GM12878 (cell line): ENCODE results near the gene APBB3. TPM values are rescaled to one million over a fixed set of nuclear protein-coding genes. Genes with fewer than 3 reads are reported as not detected.

ENCODE experiments used
- ATAC-seq: fragments of 200-7000 bp; cut with Tn5 transposase; 3 replicates; pipeline ENCODE4 v1.9.1; 2020; ENCODE audit warnings: mild to moderate bottlenecking, moderate library complexity
- BruUV-seq: library from RNA; stranded (reverse); fragments of 400-500 nt; replicated peaks from 2 replicates; lab custom pipeline; 2021; lab: Mats Ljungman, UMichigan
- CTCF ChIA-PET: fragments of 300-600 bp; sonication (Branson Sonifier 250); formaldehyde crosslinking; extraction: SDS; loops from one replicate; lab custom pipeline; 2021; ENCODE audit warnings: inconsistent platforms; lab: Yijun Ruan, JAX
- POLR2A ChIA-PET: fragments of 350-600 bp; formaldehyde crosslinking; extraction: SDS; loops from one replicate; lab custom pipeline; 2021; ENCODE audit warnings: inconsistent platforms; lab: Charles Lee
- RAD21 ChIA-PET: fragments of 300-600 bp; sonication (Branson Sonifier 250); formaldehyde crosslinking; loops from one replicate; lab custom pipeline; 2023; ENCODE audit warnings: antibody characterized with exemption; ENCODE audit not compliant: unreplicated experiment; lab: Charles Lee
- SMC1A ChIA-PET: fragments of 300-600 bp; sonication (Branson Sonifier 250); formaldehyde crosslinking; loops from one replicate; lab custom pipeline; 2023; ENCODE audit not compliant: unreplicated experiment, uncharacterized antibody; lab: Charles Lee
- DNase-seq: peaks from one replicate; pipeline ENCODE4 v3.0.0-alpha.2; 2011; ENCODE audit warnings: low read depth, low spot score
- FAIRE-seq: peaks from 3 replicates; lab custom pipeline; 2011; peaks lifted over from hg19 to GRCh38; lab: Jason Lieb, UNC
- H2AFZ ChIP-seq: 2 replicates; pipeline ENCODE4 v1.6.0; 2011; ENCODE audit warnings: low read depth, low read length, control low read depth; ENCODE audit not compliant: control insufficient read depth
- H3K27ac ChIP-seq: 2 replicates; pipeline ENCODE4 v1.5.1; 2011; ENCODE audit warnings: control low read depth; ENCODE audit not compliant: control insufficient read depth, insufficient read depth
- H3K27me3 ChIP-seq, 2 experiments: replicated peaks in 1 of 2; 2 replicates each; pipeline versions ENCODE4 v1.6.0 to v1.6.1; 2011; ENCODE audit warnings: low read length in 1 of 2; ENCODE audit not compliant: control insufficient read depth in 2 of 2, insufficient read depth in 2 of 2
- H3K36me3 ChIP-seq, 2 experiments: 2 replicates each; pipeline ENCODE4 v1.5.1; 2011; ENCODE audit warnings: low read length in 1 of 2; ENCODE audit not compliant: control insufficient read depth in 2 of 2, insufficient read depth in 2 of 2
- H3K4me1 ChIP-seq: 2 replicates; pipeline ENCODE4 v1.6.1; 2011; ENCODE audit warnings: mild to moderate bottlenecking, low read length, moderate library complexity, mixed read lengths; ENCODE audit not compliant: control insufficient read depth, insufficient read depth
- H3K4me2 ChIP-seq: 2 replicates; pipeline ENCODE4 v1.6.0; 2011; ENCODE audit warnings: control low read depth; ENCODE audit not compliant: control insufficient read depth, insufficient read depth
- H3K4me3 ChIP-seq: fragments of 200-600 bp; sonication (generic); 2 replicates; pipeline ENCODE4 v1.5.1; 2016
- H3K79me2 ChIP-seq: 2 replicates; pipeline ENCODE4 v1.6.0; 2011; ENCODE audit warnings: low read length; ENCODE audit not compliant: control insufficient read depth, insufficient read depth
- H3K9ac ChIP-seq: 2 replicates; pipeline ENCODE4 v1.8.0; 2011; ENCODE audit warnings: low read length, control low read depth, mixed read lengths; ENCODE audit not compliant: control insufficient read depth, insufficient read depth
- H3K9me3 ChIP-seq: replicated peaks from 3 replicates; pipeline ENCODE4 v1.5.1; 2011; ENCODE audit warnings: mild to moderate bottlenecking, low read length; ENCODE audit not compliant: control insufficient read depth, insufficient read depth
- H4K20me1 ChIP-seq: 2 replicates; pipeline ENCODE4 v1.6.0; 2011; ENCODE audit not compliant: control insufficient read depth, insufficient read depth
- CBX3 ChIP-seq: fragments of 200-600 bp; sonication (generic); IDR thresholded peaks from 2 replicates; pipeline ENCODE4 v1.6.1; 2016; ENCODE audit warnings: low read depth, borderline replicate concordance
- CEBPB ChIP-seq, 2 experiments: fragments of 150-350 bp in 1 of 2; IDR thresholded peaks; 2 replicates each; pipeline ENCODE4 v1.6.1; 2012 to 2014; ENCODE audit warnings: low read depth in 2 of 2, low read length in 2 of 2, borderline replicate concordance in 1 of 2, inconsistent platforms in 1 of 2
- FOXK2 ChIP-seq: fragments of 450-650 bp; IDR thresholded peaks from 2 replicates; pipeline ENCODE4 v1.6.1; 2017; ENCODE audit warnings: mild to moderate bottlenecking, moderate library complexity
- FOXM1 ChIP-seq: IDR thresholded peaks from 2 replicates; pipeline ENCODE4 v1.6.1; 2012; ENCODE audit warnings: low read depth, mild to moderate bottlenecking, inconsistent platforms, low read length, moderate library complexity
- HDAC2 ChIP-seq: fragments of 200-600 bp; sonication (generic); IDR thresholded peaks from 2 replicates; pipeline ENCODE4 v1.6.1; 2017
- HDAC6 ChIP-seq: fragments of 200-600 bp; sonication (generic); IDR thresholded peaks from one replicate; pipeline ENCODE4 v1.8.0; 2017; ENCODE audit warnings: antibody characterized with exemption; ENCODE audit not compliant: unreplicated experiment
- KAT2A ChIP-seq: conservative IDR thresholded peaks from 2 replicates; pipeline ENCODE4 v1.6.1; 2011; ENCODE audit warnings: low read depth, low read length; ENCODE audit not compliant: control insufficient read depth
- MEF2B ChIP-seq: fragments of 450-650 bp; IDR thresholded peaks from 2 replicates; pipeline ENCODE4 v1.6.1; 2018; ENCODE audit warnings: mild to moderate bottlenecking, moderate library complexity; ENCODE audit not compliant: partially characterized antibody, poor library complexity, severe bottlenecking
- MXI1 ChIP-seq: fragments of 150-350 bp; IDR thresholded peaks from 2 replicates; pipeline ENCODE4 v1.6.1; 2011; ENCODE audit warnings: low read depth, mild to moderate bottlenecking, inconsistent platforms, low read length, improper control_type of control experiment
- NFYA ChIP-seq: IDR thresholded peaks from 2 replicates; pipeline ENCODE4 v1.6.1; 2011; ENCODE audit warnings: low read depth, mild to moderate bottlenecking, low read length, improper control_type of control experiment, borderline replicate concordance
- PML ChIP-seq: IDR thresholded peaks from 2 replicates; pipeline ENCODE4 v1.6.1; 2012; ENCODE audit warnings: low read length, inconsistent platforms
- SRF ChIP-seq, 2 experiments: IDR thresholded peaks; 2 replicates each; pipeline ENCODE4 v1.6.1; 2011; ENCODE audit warnings: low read depth in 2 of 2, low read length in 2 of 2, mild to moderate bottlenecking in 1 of 2, moderate library complexity in 1 of 2
- YY1 ChIP-seq: IDR thresholded peaks from 2 replicates; pipeline ENCODE4 v1.6.1; 2011; ENCODE audit warnings: low read depth, mild to moderate bottlenecking, low read length
- ZNF622 ChIP-seq: fragments of 450-650 bp; IDR thresholded peaks from 2 replicates; pipeline ENCODE4 v1.6.1; 2017; ENCODE audit warnings: mild to moderate bottlenecking, inconsistent platforms
- WGBS: methylation state at CpG from one replicate; pipeline ENCODE4 v1.1.6; 2016; ENCODE audit warnings: low lambda C conversion rate; ENCODE audit not compliant: insufficient replicate concordance, insufficient coverage; ENCODE audit errors: missing lambda C conversion rate; 5-methylcytosine and 5-hydroxymethylcytosine counted together
- in situ Hi-C: fragments of 300-500 bp; cut with MboI; formaldehyde crosslinking; loops from 9 replicates; pipeline ENCODE4 v1.14.3; 2018; ENCODE audit warnings: mixed read lengths
- intact Hi-C: fragments of 100-400 bp; cut with micrococcal nuclease; formaldehyde crosslinking; loops from one replicate; pipeline ENCODE4 v1.14.2; 2022; ENCODE audit not compliant: unreplicated experiment
- polyA plus RNA-seq, 11 experiments: library from polyadenylated mRNA; depleted of rRNA in 4 of 11; unstranded in 6 of 11; stranded (reverse) in 5 of 11; fragments of >200 nt; fragmentation: Nextera tagmentation in 4 of 11; fragmentation: Illumina TruSeq in 1 of 11; extraction: Ambion mirVana in 4 of 11; extraction: Trizol in 1 of 11; gene quantifications; 1 replicate in 1 of 11; 2 replicates in 10 of 11; pipeline versions ENCODE4 v1.2.1 to v1.2.3, GENCODE V29; 2011 to 2016; ENCODE audit warnings: inconsistent platforms in 2 of 11, missing spikeins in 2 of 11, low read depth in 1 of 11
- total RNA-seq, 4 experiments: library from RNA; depleted of rRNA in 3 of 4; stranded (reverse); fragments of >200 nt in 3 of 4; fragmentation: Illumina TruSeq in 1 of 4; extraction: Trizol in 1 of 4; gene quantifications; 2 replicates each; pipeline versions ENCODE4 v1.2.1 to v1.2.3, GENCODE V29; 2013 to 2021
- TF ChIP-seq, protein P1 (sequence below): fragments of 450-650 bp; IDR thresholded peaks from 2 replicates; pipeline ENCODE4 v1.6.1; 2017; ENCODE audit warnings: low read depth, mild to moderate bottlenecking, moderate library complexity
- TF ChIP-seq, protein P2 (sequence below): fragments of 450-650 bp; formaldehyde crosslinking; IDR thresholded peaks from 2 replicates; pipeline ENCODE4 v1.4.0; 2020; ENCODE audit warnings: mild to moderate bottlenecking, moderate library complexity

The APBB3 gene
- total and polyA plus RNA-seq, 10 of the 15 experiments (the other 5 are each of a cell fraction or from before 2014, with no cell fraction given): 0.35 to 33.3 (median 14.3) TPM

DNA sequence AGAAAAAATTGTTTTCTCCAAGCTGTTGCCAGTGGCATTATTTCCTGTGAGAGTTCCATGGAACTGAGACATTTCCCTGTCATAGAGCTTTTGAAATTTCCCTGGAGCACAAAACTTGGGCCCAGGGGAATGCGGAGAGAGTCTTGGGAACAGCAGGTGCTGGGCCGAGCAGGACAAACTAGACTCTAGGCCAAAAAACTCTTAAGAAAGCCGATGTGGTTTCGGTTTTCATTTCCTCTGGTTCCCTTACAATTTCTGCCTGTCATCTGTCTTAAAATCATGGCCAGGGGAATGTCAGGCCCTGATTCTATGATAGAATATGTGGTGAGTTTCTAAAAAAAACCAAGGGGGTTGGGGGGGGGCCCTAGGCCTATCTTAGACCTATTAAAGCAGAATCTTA lies 4.8 kb upstream of the APBB3 start:
- POLR2A ChIA-PET: interaction anchor here (0.6 to 3.4 kb wide), 7 partner anchors 11 to 167 kb away, joined by 3 to 22 read pairs (median 3); partner anchors contain the start of genes IK, NDUFA2, SRA1 and TMCO6
- TF ChIP-seq NFYA: no peak
- TF ChIP-seq MEF2B: peak; percentile 40
- no peak for TF ChIP-seq CBX3
- no peak for TF ChIP-seq SRF (IDR thresholded peaks at IDR 0.05; ENCODE audit: low read depth in 2 of 2, low read length in 2 of 2)
- TF ChIP-seq, protein P1, sequence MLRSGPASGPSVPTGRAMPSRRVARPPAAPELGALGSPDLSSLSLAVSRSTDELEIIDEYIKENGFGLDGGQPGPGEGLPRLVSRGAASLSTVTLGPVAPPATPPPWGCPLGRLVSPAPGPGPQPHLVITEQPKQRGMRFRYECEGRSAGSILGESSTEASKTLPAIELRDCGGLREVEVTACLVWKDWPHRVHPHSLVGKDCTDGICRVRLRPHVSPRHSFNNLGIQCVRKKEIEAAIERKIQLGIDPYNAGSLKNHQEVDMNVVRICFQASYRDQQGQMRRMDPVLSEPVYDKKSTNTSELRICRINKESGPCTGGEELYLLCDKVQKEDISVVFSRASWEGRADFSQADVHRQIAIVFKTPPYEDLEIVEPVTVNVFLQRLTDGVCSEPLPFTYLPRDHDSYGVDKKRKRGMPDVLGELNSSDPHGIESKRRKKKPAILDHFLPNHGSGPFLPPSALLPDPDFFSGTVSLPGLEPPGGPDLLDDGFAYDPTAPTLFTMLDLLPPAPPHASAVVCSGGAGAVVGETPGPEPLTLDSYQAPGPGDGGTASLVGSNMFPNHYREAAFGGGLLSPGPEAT: peak; percentile 56
- TF ChIP-seq PML: no peak
- no peak for TF ChIP-seq KAT2A
- no peak for TF ChIP-seq CEBPB (IDR thresholded peaks at IDR 0.05; ENCODE audit: borderline replicate concordance in 1 of 2, low read depth in 2 of 2, low read length in 2 of 2)
- no peak for TF ChIP-seq YY1
- TF ChIP-seq MXI1: no peak
- TF ChIP-seq, protein P2, sequence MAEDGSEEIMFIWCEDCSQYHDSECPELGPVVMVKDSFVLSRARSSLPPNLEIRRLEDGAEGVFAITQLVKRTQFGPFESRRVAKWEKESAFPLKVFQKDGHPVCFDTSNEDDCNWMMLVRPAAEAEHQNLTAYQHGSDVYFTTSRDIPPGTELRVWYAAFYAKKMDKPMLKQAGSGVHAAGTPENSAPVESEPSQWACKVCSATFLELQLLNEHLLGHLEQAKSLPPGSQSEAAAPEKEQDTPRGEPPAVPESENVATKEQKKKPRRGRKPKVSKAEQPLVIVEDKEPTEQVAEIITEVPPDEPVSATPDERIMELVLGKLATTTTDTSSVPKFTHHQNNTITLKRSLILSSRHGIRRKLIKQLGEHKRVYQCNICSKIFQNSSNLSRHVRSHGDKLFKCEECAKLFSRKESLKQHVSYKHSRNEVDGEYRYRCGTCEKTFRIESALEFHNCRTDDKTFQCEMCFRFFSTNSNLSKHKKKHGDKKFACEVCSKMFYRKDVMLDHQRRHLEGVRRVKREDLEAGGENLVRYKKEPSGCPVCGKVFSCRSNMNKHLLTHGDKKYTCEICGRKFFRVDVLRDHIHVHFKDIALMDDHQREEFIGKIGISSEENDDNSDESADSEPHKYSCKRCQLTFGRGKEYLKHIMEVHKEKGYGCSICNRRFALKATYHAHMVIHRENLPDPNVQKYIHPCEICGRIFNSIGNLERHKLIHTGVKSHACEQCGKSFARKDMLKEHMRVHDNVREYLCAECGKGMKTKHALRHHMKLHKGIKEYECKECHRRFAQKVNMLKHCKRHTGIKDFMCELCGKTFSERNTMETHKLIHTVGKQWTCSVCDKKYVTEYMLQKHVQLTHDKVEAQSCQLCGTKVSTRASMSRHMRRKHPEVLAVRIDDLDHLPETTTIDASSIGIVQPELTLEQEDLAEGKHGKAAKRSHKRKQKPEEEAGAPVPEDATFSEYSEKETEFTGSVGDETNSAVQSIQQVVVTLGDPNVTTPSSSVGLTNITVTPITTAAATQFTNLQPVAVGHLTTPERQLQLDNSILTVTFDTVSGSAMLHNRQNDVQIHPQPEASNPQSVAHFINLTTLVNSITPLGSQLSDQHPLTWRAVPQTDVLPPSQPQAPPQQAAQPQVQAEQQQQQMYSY: no peak
- TF ChIP-seq HDAC6: no peak
- no peak for TF ChIP-seq ZNF622
- no peak for TF ChIP-seq HDAC2
- no peak for TF ChIP-seq FOXK2
- TF ChIP-seq FOXM1: no peak

More for the DNA sequence above, 4.8 kb upstream of the APBB3 start:
- peak; percentile 33 for ATAC-seq
- no TSS peak for BruUV-seq
- ChIA-PET RAD21 (interaction anchor here (1.0 to 2.4 kb wide), 6 partner anchors 11 to 78 kb away, joined by 3 to 7 read pairs (median 4); partner anchors contain the start of genes CD14, IK, NDUFA2 and SRA1), SMC1A (interaction anchor here (0.6 to 2.5 kb wide), 13 partner anchors 10 to 196 kb away, joined by 3 to 14 read pairs (median 4); partner anchors contain the start of genes EIF4EBP3, IK, NDUFA2 and SRA1), CTCF (interaction anchor here (0.8 to 1.8 kb wide), 7 partner anchors 14 to 120 kb away, joined by 3 to 10 read pairs (median 4); no protein-coding TSS in a partner anchor)
- peaks cover 38% of the 10 kb centered on the region for H3K79me2 ChIP-seq
- H3K9me3 ChIP-seq: no peaks in the 10 kb centered on the region
- no peaks in the 10 kb centered on the region for H3K27me3 ChIP-seq
- FAIRE-seq: peak; percentile 73
- H2AFZ ChIP-seq: no peak overlapping the region; the same call in 1 of the 2 replicates
- H3K4me3 ChIP-seq: peak overlapping the region; percentile 31; the same call in 1 of the 2 replicates
- 67% methylated on average over 4 of the region's 4 CpGs for WGBS
- peak overlapping the region; percentile 82 for H3K27ac ChIP-seq
- no peak for DNase-seq
- H3K36me3 ChIP-seq: peaks cover 6 to 8% of the 10 kb centered on the region in 2 experiments; a peak in 3 of 4 replicates
- no peaks in the 10 kb centered on the region for H4K20me1 ChIP-seq
- in situ Hi-C loops (no loop called here), intact Hi-C loops (no loop called here)
- peak overlapping the region; percentile 60 for H3K9ac ChIP-seq
- peak overlapping the region; percentile 68 for H3K4me2 ChIP-seq
- H3K4me1 ChIP-seq: peaks cover 41% of the 10 kb centered on the region
